Measurements from ENCODE around the gene CUX1. TPM values are rescaled to one million over a fixed set of nuclear protein-coding genes. Genes with fewer than 3 reads are reported as not detected.
A peak's percentile ranks its signal among the peaks of the same experiment; 100 is the strongest.

The CUX1 gene
- total and polyA plus RNA-seq, 2 of the 13 experiments (the other 11 are each of a cell fraction or from before 2014, with no cell fraction given), result 13.7 to 14.9 TPM

DNA sequence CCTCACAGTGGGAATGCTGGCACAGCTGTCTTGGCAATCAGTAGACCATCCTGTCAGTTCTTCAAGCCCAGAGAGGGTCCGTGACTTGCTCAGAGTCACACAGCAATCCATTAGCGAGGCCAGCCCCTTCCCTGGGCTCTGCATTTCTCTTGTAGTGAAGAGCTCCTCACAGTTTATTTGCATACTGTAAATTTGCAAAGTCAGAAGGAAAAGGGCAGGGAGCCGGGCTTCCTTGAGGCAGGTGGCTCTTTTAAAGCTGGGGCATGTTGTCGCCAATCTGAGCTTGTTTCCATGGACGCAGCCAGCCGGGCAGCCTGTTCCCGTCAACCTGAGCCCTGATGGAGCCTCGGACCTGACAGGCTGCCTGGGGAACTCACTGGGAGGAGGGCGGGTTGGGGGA is 123.4 kb downstream of the CUX1 start:
- no peak overlapping the region for H2AFZ ChIP-seq (ENCODE audit: low read length)
- FAIRE-seq (no peak), DNase-seq (ENCODE audit: low spot score) (no peak), ATAC-seq (no peak)
- H3K79me2 ChIP-seq (ENCODE audit: insufficient read depth, low read length), result peaks cover 10% of the 10 kb centered on the region
- ChIA-PET CTCF (ENCODE audit: low intra/inter-chr PET ratio, low total read pairs) (no interaction called here), POLR2A (no interaction called here)
- H3K27me3 ChIP-seq (ENCODE audit: control insufficient read depth in 1 of 2, insufficient read depth in 2 of 2, low read length in 2 of 2), result no peaks in the 10 kb centered on the region
- H3K4me2 ChIP-seq (ENCODE audit: low read depth, low read length), result no peak overlapping the region
- peak; percentile 93 for TF ChIP-seq ZNF768 (CRISPR knock-in tag; IDR thresholded peaks at IDR 0.05)
- TF ChIP-seq MAFG (CRISPR knock-in tag; IDR thresholded peaks at IDR 0.05), result no peak
- H3K4me1 ChIP-seq (ENCODE audit: insufficient read depth, low read length), result no peaks in the 10 kb centered on the region
- H3K4me3 ChIP-seq (replicated peaks in 1 of 3; ENCODE audit: insufficient read depth in 1 of 3, low read depth in 2 of 3, low read length in 3 of 3), result no peak overlapping the region
- H3K36me3 ChIP-seq (replicated peaks in 1 of 2; ENCODE audit: control insufficient read depth in 1 of 2, insufficient read depth in 2 of 2, low read length in 2 of 2), result peaks cover 1 to 7% of the 10 kb centered on the region in 2 experiments; a peak in 2 of 5 replicates
- WGBS (ENCODE audit: low lambda C conversion rate), result 97% methylated on average over 7 of the region's 9 CpGs
- H3K27ac ChIP-seq (ENCODE audit: extremely low read length, insufficient read depth, low read length), result no peak overlapping the region
- no peak overlapping the region for H3K9ac ChIP-seq (ENCODE audit: insufficient read depth, low read depth, low read length)
- 0 out of 2 replicates have a peak, but pooled peaks cover 2% of the 10 kb centered on the region for H4K20me1 ChIP-seq (ENCODE audit: insufficient read depth, low read length)
- BruUV-seq (replicated peaks), result no TSS peak
- intact Hi-C loops (cut with micrococcal nuclease; ENCODE audit: unreplicated experiment), result no loop called here
- in situ Hi-C loops (cut with HindIII; ENCODE audit: extremely low pct_ligation_motif_present, low pct_unique_long_range_greater_than_20kb), result no loop called here
- H3K9me3 ChIP-seq (ENCODE audit: low read length), result no peaks in the 10 kb centered on the region

DNA sequence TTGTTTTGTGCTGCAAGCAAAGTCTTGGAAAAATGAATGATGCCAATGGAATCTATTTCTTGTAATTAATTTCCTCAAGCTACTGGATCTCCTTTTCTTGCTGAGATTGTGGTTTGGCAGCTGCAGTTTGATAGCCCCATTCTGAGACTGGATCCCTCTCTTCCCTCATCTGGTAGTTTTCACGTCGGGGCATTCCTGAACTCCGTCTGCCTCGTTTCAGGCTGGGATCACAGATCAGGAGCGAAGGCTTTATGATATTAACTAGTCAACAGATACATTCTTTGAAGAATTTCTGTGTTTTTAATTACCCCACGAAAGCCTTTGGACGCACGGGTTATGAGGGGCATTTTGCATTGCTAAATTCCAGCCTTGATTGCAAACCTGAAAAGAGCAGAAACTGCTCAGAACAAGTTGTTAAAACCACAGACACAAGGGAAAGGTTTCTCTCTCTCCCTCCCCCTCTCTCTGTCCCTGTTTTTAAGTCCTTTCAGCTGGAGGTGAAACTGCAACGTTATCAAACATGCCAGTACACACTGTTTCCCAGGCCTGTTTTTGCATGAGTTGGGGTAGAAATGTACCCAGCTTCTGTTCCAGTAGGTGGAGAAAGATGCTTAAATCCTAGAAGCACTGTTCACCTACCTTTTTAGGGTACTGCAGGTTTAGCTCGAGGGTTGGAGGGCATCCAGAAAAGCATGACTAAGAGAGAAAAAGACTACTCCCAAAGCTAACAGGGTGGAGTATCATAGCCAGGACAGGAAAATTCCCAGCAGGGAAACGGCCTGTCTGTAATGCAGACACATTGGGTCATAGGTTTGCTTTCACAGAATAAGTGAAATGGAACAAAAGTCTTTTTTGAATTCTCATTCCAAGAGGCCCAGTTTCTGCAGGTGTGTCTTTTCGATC is 124.3 kb downstream of the CUX1 start:
- H3K36me3 ChIP-seq (replicated peaks in 1 of 2; ENCODE audit: control insufficient read depth in 1 of 2, insufficient read depth in 2 of 2, low read length in 2 of 2), result peaks cover 0 to 7% of the 10 kb centered on the region in 2 experiments; a peak in 1 of 5 replicates
- FAIRE-seq, result no peak
- ATAC-seq, result no peak
- no peaks in the 10 kb centered on the region for H3K4me1 ChIP-seq (ENCODE audit: insufficient read depth, low read length)
- H4K20me1 ChIP-seq (ENCODE audit: insufficient read depth, low read length), result 0 out of 2 replicates have a peak, but pooled peaks cover 2% of the 10 kb centered on the region
- no peak overlapping the region for H3K9ac ChIP-seq (ENCODE audit: insufficient read depth, low read depth, low read length)
- intact Hi-C loops (cut with micrococcal nuclease; ENCODE audit: unreplicated experiment) (no loop called here), in situ Hi-C loops (cut with HindIII; ENCODE audit: extremely low pct_ligation_motif_present, low pct_unique_long_range_greater_than_20kb) (no loop called here)
- H3K27me3 ChIP-seq (ENCODE audit: control insufficient read depth in 1 of 2, insufficient read depth in 2 of 2, low read length in 2 of 2), result no peaks in the 10 kb centered on the region
- BruUV-seq (replicated peaks), result TSS peak; percentile 25
- no peak for TF ChIP-seq TP53 (CRISPR knock-in tag; conservative IDR thresholded peaks at IDR 0.05)
- no peak for TF ChIP-seq MYC (CRISPR knock-in tag; IDR thresholded peaks at IDR 0.05; ENCODE audit: borderline replicate concordance)
- TF ChIP-seq NFYC (CRISPR knock-in tag; IDR thresholded peaks at IDR 0.05), result no peak
- TF ChIP-seq ZSCAN31 (CRISPR knock-in tag; IDR thresholded peaks at IDR 0.05; ENCODE audit: low read depth), result no peak
- TF ChIP-seq, protein P1, sequence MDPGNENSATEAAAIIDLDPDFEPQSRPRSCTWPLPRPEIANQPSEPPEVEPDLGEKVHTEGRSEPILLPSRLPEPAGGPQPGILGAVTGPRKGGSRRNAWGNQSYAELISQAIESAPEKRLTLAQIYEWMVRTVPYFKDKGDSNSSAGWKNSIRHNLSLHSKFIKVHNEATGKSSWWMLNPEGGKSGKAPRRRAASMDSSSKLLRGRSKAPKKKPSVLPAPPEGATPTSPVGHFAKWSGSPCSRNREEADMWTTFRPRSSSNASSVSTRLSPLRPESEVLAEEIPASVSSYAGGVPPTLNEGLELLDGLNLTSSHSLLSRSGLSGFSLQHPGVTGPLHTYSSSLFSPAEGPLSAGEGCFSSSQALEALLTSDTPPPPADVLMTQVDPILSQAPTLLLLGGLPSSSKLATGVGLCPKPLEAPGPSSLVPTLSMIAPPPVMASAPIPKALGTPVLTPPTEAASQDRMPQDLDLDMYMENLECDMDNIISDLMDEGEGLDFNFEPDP (CRISPR knock-in tag; conservative IDR thresholded peaks at IDR 0.05), result no peak
- TF ChIP-seq RORA (CRISPR knock-in tag; IDR thresholded peaks at IDR 0.05), result no peak
- no peak for TF ChIP-seq ZFP1 (CRISPR knock-in tag; IDR thresholded peaks at IDR 0.05)
- TF ChIP-seq RFX3 (CRISPR knock-in tag; IDR thresholded peaks at IDR 0.05), result no peak
- TF ChIP-seq, protein P2, sequence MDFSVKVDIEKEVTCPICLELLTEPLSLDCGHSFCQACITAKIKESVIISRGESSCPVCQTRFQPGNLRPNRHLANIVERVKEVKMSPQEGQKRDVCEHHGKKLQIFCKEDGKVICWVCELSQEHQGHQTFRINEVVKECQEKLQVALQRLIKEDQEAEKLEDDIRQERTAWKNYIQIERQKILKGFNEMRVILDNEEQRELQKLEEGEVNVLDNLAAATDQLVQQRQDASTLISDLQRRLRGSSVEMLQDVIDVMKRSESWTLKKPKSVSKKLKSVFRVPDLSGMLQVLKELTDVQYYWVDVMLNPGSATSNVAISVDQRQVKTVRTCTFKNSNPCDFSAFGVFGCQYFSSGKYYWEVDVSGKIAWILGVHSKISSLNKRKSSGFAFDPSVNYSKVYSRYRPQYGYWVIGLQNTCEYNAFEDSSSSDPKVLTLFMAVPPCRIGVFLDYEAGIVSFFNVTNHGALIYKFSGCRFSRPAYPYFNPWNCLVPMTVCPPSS (IDR thresholded peaks at IDR 0.05), result no peak
- H3K27ac ChIP-seq (ENCODE audit: extremely low read length, insufficient read depth, low read length), result no peak overlapping the region
- no peak overlapping the region for H2AFZ ChIP-seq (ENCODE audit: low read length)
- H3K9me3 ChIP-seq (ENCODE audit: low read length), result no peaks in the 10 kb centered on the region
- POLR2A ChIA-PET, result no interaction called here
- no peak for DNase-seq (ENCODE audit: low spot score)
- 88% methylated on average over 12 of the region's 12 CpGs for WGBS (ENCODE audit: low lambda C conversion rate)
- CTCF ChIA-PET (ENCODE audit: low intra/inter-chr PET ratio, low total read pairs), result no interaction called here
- no peak overlapping the region for H3K4me3 ChIP-seq (replicated peaks in 1 of 3; ENCODE audit: insufficient read depth in 1 of 3, low read depth in 2 of 3, low read length in 3 of 3)
- peaks cover 10% of the 10 kb centered on the region for H3K79me2 ChIP-seq (ENCODE audit: insufficient read depth, low read length)
- no peak overlapping the region for H3K4me2 ChIP-seq (ENCODE audit: low read depth, low read length)
